OCI-LY3 (cell line): ENCODE data around the gene IFFO2.

Experiments used
- CTCF ChIP-seq: fragments of 200-600, 300-600 bp; sonication (generic); IDR thresholded peaks from 2 replicates; pipeline ENCODE4 v1.5.1; 2014; ENCODE audit warnings: antibody characterized with exemption, low read length, low read depth
- EZH2phosphoT487 ChIP-seq: fragments of 200-600 bp; shearing (Covaris generic); IDR thresholded peaks from 2 replicates; pipeline ENCODE4 v1.6.1; 2018; ENCODE audit warnings: antibody characterized with exemption, mixed run types, low read depth

- TF ChIP-seq CTCF (no peak), EZH2phosphoT487 (no peak)
These were observed 94.9 kb downstream of the IFFO2 start for GRCh38 chr1:18861590-18861989.
